Left renal pelvis (tissue), 4 donors: ENCODE measurements around the gene ARHGEF1. TPM values are rescaled to one million over a fixed set of nuclear protein-coding genes. Genes with fewer than 3 reads are reported as not detected.
"Not testable (repeated sequence)": the region's sequence is repeated elsewhere in the genome, so short reads cannot be mapped to it uniquely, and the experiment has no call there.

Experiments
- DNase-seq, 4 donors: peaks; one replicate each; pipeline ENCODE4 v3.0.0-alpha.2; 2013; ENCODE audit warnings: low read depth in 4 of 4, low spot score in 3 of 4
- polyA plus RNA-seq, 4 donors: library from polyadenylated mRNA; unstranded; fragments of 120-200 nt; gene quantifications; one replicate each; pipeline ENCODE4 v1.2.1, GENCODE V29; 2013; ENCODE audit not compliant: insufficient read length in 4 of 4

Gene ARHGEF1
- polyA plus RNA-seq, 4 donors = 38.2 to 63.3 (median 45.9) TPM

GRCh38 chr19:41902594-41902993 is 19.6 kb downstream of the ARHGEF1 start:
- DNase-seq = no peak

GRCh38 chr19:41903193-41903953 is 20.4 kb downstream of the ARHGEF1 start:
- no peak for DNase-seq

GRCh38 chr19:41904118-41904870 is 21.3 kb downstream of the ARHGEF1 start:
- no peak for DNase-seq

GRCh38 chr19:41905273-41906002 is 22.5 kb downstream of the ARHGEF1 start:
- no peak for DNase-seq

- no peak for DNase-seq
Measured at GRCh38 chr19:41906271-41906670, 23.3 kb downstream of the ARHGEF1 start.

- DNase-seq = no peak
Measured at GRCh38 chr19:41906916-41907680, 24.1 kb downstream of the ARHGEF1 start.

GRCh38 chr19:41907994-41908615 is 25.1 kb downstream of the ARHGEF1 start:
- no peak for DNase-seq

- no peak for DNase-seq
Measured at GRCh38 chr19:41908724-41909464, 25.9 kb downstream of the ARHGEF1 start.

- DNase-seq = no peak
Measured at GRCh38 chr19:41909706-41910105, 26.7 kb downstream of the ARHGEF1 start.

- DNase-seq = no peak
Measured at GRCh38 chr19:41910240-41910991, 27.4 kb downstream of the ARHGEF1 start.

- DNase-seq = no peak
Measured at GRCh38 chr19:41910992-41911888, 28.3 kb downstream of the ARHGEF1 start.

- DNase-seq = no peak
Measured at GRCh38 chr19:41911889-41912731, 29.1 kb downstream of the ARHGEF1 start.

GRCh38 chr19:41912899-41913537 is 30.0 kb downstream of the ARHGEF1 start:
- DNase-seq = no peak

- DNase-seq = no peak
Measured at GRCh38 chr19:41913538-41914423, 30.8 kb downstream of the ARHGEF1 start.

GRCh38 chr19:41914424-41914834 is 31.4 kb downstream of the ARHGEF1 start:
- DNase-seq = not testable (repeated sequence)
